GM12801 (cell line): ENCODE measurements around the gene CPA5.

ENCODE experiments used
- CTCF ChIP-seq: IDR thresholded peaks from one replicate; pipeline ENCODE4 v1.5.1; 2011; ENCODE audit warnings: control low read depth; ENCODE audit not compliant: insufficient read length; ENCODE audit errors: extremely low read depth

The CPA5 gene

GRCh38 chr7:130367836-130368746, 23.5 kb downstream of the CPA5 start:
- TF ChIP-seq CTCF: no peak

- TF ChIP-seq CTCF: no peak
These were observed 24.6 kb downstream of the CPA5 start for GRCh38 chr7:130369110-130369711.

- TF ChIP-seq CTCF: no peak
These were observed 25.4 kb downstream of the CPA5 start for GRCh38 chr7:130369831-130370550.

- no peak for TF ChIP-seq CTCF
These were observed 26.4 kb downstream of the CPA5 start for GRCh38 chr7:130371046-130371445.

- TF ChIP-seq CTCF: no peak
These were observed 28.0 kb downstream of the CPA5 start for GRCh38 chr7:130372402-130373165.

GRCh38 chr7:130374507-130374906, 29.9 kb downstream of the CPA5 start:
- no peak for TF ChIP-seq CTCF
